ENCODE measurements around the gene HHAT.

DNA sequence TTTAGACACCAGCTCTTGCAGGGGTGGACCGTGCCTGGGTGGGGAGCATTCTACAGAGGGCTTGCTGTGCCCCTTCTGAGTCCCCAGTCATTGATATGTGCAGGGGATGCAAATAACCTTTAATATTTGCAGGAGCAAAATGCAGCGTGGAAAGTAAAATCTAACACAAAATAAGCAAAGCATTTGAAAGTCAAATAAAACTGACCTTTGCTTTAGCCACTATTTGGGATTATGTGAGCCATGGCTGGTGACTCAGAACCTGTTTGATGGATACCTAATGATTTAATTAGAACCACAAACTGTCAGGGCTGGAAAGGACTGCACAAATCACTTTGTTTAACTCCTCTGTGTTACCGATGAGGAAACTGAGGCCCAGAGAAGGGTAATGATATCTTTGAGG, 377.5 kb downstream of the HHAT start:
- TF ChIP-seq CTCF (IDR thresholded peaks at IDR 0.05) (no peak), POLR2A (IDR thresholded peaks at IDR 0.05) (no peak)

Data from esophagus squamous epithelium (tissue), 4 donors.